Suppressor macrophage treated with lipopolysaccharide for 4 hours (primary cell): ENCODE measurements around the gene MTG1.
"Not testable (repeated sequence)": the region's sequence is repeated elsewhere in the genome, so short reads cannot be mapped to it uniquely, and the experiment has no call there.

Experiments
- DNase-seq: peaks from one replicate; pipeline ENCODE4 v3.0.0-alpha.2; 2020

MTG1 gene

DNA sequence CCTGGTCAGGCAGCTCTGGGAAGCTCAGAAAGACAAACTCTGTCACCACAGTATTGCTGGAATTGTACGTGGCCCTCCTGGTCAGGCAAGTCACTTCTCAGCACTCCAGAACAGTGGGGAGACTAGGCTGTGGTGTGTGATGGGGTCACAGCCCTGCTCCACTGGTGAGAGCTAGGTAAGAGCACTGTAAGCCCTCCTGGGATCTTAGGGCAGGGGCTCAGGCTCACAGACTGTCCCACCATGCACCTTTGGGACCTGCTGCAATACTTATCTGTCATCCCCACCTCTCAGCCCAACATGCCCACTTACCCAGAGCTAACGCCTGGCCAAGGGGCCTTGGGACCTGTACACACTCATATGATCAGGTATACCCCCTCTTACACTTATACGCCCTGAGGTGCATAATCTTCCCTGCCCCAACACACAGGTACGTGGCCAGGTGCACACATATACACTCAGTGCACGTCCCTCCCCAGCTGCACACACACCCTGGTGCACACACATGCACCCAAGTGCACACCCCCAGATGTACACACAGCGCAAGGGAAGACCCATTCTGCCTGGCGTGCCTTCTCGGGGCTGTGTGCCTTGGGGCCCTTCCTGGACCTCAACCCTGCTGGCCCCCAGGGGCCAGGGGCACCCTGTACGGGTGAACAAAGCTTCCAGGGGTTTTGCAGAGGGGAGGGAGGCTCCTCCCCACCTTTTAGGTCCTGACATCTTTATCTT is 38.1 kb downstream of the MTG1 start:
- DNase-seq = not testable (repeated sequence)

DNA sequence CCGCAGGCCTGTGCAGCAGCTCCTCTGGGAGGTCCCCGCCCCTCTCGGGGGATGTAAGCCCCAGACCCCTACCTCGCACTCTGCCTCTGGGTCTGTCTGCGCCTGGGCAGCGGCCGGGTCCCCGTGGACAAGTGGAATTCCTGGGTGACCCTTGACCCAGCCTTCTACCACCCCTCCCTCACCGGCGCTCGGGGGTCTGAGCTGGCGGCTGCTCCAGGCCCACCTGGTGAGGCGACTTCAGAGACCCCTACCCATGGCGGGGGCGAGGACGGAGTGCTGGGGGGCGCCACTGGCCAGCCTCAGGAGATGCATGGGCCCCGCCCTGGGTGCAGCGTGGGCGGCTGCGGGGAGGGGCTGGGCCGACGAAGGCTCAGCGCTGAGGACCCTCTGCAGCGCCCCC is 38.8 kb downstream of the MTG1 start:
- not testable (repeated sequence) for DNase-seq

DNA sequence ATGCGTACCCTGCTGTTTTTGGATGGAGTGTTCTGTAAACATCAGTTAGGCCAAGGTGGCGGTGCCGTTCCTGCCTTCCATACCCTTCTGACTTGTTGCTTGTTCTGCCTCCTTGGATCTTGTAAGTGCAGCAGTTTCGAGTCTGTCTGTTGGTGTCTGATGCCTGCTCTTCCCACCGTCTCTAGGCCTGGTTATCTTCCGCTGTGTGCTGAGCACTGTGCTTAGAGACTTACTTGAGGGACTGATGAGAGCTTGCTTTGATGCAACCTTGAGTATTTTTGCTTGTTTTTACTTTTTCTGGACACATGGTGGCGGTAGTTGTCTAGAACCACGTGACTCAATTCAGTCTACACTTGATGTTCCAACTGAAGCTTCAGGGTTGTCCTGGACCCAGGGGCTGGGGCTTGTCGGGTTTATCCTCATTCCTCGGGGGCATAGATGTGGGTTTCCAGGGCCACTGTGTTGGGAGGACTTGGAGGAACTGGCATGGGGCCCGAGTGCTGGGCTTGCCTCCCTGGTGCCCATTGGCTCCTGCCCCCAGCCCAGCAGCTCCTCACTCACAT is 44.8 kb downstream of the MTG1 start:
- peak; percentile 39 for DNase-seq

DNA sequence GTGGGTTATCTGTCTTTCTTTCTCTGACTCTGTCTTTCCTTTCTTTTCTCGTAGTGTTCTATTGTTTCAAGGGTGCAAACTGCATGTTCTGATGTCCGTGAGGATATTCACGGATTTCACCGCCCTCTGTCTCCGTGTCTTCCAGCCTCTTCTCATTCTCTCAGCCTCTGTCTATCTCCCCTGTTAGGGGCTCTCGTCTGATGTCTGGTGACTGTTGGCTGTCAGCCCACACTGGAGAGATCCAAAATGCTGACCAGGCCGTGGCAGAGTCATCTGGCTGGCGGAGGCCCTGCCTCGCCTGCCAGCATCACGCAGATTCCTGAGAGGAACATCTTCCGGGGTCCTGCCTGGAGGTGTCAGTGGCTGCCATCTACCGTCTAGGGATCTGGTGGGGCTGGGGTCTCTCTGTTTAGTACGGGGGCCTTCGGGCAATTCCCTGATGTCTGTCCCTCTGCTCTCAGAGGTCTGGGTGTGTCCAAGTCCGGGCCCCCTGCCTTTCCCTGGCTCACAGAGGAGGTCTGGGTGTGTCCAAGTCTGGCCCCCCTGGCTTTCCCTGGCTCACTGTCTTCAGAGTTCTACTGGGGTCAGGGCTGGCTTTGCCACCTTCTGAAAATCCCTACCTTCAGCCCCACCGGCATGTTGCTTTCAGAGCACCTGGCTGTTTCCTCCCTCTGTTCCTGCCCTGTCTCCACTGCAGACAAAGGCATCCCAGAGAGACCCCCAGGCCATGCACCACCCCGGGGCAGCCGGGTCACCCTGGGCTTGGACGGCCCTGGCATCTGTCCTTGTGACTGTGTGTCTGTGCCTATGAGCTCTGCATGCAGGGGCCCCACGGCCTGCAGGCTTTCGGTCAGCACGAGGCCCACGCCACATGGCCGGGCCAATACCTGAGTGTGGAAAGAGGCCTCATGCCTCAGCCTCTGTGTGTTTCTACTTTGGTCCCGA is 45.8 kb downstream of the MTG1 start:
- DNase-seq = no peak

DNA sequence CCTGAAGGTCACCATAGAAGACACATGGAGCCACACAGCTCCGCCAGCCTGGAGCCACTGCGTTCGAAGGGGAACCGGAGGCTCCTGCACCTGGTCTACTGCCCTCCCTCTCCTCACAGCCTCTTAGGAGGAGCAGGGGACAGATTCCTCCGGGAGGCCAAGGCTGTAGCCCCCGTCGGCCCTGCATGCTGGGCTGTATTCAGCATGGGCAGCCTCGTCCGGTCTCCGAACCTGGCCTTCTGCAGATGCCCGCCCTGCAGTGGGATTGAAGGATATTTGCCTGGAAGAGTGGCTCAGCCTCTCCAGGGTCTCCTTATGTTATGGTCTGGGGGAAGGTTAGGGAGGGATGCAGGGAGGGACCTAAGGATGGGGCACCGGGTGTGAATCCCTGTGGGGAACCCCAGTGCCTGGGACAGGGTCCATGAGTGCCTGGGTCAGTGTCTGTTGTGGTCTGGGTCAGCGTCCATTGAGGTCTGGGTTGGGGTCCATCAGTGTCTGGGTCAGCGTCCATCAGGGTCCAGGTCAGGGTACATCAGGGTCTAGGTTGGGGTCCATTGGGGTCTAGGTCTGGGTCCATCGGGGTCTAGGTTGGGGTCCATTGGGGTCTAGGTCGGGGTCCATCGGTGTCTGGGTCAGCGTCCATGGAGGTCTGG is 46.8 kb downstream of the MTG1 start:
- DNase-seq = no peak

DNA sequence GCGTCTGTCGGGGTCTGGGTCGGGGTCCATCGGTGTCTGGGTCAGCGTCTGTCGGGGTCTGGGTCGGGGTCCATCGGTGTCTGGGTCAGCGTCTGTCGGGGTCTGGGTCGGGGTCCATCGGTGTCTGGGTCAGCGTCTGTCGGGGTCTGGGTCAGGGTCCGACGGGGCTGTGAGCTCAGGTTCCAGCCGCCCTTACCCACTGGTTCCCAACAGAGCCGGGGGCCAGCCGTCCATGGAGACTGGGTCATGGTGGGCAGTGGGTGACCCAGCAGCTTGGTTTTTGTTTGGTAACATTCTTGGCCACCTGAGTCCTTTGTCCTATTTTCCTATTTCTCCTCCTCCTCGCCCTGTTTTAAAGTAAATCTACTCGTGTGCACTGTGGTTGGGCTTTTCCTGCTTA is 47.4 kb downstream of the MTG1 start:
- not testable (repeated sequence) for DNase-seq

DNA sequence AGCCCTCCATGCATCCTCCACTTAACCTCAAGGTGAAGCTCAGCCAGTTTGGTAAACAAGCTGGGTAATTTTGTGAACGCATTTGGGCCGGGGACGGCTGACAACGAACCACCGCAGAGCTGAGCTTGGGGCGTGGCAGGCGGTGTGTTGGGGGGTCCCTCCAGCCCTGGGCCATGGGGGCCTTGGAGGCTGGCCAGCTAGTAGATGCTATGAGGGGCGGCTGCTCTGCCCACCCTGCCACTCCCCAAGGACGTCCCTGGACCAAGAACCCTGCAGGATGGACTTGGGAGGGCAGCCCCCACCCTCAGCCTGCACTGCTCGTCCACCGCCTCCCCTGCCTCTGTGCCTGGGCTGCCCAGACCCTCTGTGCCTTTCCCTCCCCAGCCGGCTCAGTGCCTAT is 47.8 kb downstream of the MTG1 start:
- DNase-seq = no peak

DNA sequence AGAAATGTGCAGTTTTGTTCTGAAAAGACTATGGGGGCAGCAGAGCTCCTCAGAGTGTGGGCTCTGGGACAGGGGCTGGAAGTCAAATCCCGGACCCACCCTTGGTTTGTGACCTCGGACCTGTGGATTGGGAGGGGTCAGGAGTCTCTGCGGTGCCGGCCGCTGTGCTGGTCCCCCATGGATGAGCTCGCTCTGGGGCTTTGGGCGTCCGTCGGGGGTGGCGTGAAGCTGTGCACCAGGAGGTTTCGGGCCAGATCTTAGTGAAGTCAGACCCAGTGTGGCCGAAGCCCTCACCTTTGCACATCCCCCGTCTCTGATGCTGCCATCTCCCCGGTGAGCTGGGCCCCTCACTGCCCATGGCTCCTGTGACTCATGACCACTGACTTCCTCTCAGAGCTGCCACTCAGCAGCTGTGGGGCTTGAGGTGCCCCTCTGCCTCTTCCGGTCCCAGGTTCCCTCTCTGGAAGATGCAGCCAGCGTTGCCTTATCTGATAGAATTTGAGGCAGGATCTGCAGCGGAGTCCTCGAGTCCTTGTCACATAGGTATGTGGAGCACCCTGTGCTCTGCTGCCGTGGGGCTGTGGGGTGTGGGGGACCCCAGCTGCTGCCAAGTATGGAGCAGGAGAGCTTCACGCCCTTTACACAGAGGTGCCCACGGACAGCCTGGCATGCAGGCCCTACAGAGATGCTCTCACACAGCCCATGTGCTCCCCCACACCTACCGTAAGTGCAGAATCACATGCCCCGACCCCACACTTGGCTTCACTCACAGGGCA is 48.4 kb downstream of the MTG1 start:
- no peak for DNase-seq

DNA sequence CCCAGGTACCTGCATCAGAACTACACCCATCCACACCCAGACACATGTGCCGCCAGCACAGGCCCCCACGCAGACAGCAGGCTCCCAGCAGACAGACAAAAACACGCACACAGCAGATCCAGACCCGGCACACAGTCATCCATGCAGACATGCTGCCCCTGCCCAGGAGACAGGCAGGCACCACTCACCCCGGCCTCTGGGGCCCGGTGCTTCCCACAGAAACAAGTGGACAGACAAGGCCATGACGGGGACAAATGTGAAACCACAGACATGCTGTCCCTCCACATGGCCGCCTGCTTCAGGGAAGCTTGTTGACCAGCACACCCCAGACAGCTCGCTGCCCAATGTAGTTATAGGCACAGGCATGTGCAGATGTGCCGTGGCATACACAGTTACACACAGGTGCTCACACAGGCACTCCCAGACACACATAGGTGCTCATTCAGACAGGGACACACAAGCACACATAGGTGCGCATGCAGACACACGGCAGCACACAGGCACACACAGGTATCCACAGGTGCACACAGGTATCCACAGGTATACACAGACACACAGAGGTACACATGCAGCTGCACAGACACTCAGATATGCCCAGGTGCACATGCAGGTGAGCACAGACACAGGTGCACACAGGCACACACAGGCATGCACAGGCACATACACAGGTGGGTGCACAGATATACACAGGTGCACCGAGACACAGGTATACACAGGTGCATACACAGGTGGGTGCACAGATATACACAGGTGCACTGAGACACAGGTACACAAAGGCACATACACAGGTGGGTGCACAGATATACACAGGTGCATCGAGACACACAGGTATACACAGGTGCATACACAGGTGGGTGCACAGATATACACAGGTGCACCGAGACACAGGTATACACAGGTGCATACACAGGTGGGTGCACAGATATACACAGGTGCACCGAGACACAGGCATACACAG is 49.3 kb downstream of the MTG1 start:
- DNase-seq = no peak

DNA sequence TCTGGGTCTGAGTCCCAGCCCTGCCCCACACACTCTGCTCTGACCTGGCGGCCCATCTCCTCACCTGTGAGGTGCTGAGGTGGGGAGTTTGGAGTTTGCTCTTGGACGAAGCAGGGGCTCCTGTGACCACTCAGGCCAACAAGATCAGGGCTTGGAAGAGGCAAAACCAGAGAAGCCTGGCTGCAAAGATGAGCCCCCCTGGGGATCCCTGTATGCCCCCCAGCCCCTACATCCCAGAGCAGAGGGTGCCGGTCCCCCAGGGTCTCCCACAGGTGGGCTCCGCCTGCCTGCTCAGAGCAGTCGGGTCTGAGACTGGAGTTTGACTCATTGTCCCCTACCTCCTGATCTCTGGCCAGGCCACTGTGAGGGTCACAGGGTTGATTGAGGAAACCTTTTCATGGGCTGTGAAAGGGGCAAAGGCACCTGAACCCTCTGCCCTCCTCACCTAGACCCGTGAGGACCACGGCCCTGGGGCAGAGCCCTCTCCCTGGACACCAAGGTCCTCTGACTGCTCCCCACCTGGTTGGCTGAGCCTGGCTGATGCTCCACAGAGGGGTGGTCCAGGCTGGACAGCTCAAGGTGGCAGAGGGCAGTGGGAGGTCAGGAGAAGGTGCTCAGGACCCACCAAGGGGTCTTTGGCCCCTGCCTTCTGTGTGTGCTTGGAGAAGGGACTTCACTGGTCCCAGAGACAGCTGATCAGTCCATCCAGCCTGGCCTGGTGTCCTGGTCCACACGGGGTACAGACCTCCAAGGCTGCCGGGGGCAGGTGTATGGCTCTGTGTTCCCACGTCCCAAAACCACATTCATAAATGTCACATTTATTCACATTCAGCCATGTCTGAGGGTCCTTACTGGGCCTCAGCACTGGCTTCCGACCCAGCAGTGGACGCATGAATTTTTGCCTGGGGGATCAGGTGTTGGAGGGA is 50.6 kb downstream of the MTG1 start:
- DNase-seq = no peak

DNA sequence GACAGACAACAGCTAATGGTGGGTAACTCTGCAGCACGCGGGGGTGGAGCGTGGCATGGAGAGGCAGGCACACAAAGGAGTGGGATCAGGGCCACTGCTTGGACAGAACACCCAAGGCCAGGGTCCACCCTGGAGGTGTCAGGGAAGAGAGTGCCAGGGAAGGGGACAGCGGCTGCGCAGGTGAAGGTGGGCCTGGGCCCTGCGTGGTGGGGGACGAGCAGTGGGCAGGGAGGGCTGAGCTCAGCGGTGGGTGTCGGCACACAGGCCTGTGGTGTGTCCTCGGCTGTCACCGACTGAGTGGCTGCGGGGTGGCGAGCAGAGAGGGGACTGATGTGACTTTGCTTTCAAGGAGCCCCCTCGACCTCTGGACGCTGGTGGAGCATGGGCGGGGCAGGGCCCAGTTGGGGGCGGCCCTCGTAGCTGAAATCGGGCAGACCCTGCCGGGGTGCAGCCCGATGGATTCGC is 51.3 kb downstream of the MTG1 start:
- no peak for DNase-seq

DNA sequence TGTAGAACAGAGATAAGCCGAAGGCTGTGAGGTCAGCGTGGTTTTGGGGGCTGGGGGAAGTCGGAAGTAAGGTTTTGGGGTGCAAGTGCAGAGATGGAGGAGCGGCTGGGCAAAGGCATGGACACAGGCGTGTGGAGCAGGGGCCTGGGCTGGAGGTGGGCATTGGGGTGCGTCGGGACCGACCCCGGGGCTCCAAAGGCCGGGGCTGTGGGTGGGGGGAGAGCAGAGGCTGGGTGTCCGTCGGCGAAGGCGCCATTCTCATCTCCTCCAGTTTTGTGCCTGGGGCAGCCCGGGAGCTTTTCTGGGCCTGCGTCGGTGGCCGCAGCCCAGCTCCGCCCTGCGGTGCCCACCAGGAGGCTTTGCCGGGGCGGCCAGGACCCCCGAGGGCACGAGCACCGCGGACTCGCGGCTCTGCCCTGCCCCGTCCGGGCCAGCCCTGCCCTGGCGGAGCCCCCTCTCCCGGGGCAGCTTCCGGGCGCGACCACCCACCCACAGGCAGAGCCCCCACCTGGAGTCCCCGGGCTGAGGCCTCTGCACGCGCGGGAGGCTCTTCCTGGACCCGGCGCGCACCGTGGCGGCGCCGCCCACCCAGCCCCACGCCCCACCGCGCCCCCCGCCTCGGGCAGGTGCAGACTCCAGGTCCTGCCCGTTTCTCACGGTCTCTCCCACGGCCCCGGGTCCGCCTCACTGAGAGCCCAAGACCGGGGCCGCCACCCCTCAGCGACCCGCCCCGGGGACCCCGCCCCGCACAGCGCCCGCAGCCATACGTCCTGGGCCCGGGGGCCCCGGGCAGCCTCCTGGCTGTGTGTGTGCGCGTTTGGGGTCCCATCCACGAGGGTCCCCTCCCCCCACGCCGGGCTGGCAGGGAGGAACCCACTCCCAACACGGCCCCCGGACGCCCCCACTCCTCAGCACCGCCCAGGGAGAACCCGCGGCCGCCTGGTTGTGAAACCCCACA is 52.1 kb downstream of the MTG1 start:
- DNase-seq = no peak

DNA sequence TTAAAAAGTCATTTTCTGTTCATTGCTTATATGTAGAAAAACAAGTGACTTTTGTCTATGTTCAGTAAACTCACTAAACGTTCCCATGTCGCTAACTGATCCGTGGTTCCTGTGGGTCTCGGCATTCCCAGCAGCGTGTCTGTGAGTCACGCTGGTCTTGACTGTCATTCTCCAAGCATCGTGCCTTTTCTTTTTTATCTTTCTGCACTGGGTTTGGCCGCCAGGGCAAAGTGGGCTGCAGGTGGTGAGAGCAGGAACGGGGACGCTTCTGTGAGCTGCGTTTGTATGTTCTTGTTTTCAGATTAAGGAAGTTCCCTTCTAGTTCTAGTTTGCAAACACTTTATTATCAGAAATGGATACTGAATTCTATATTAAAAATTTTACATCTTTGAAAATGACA is 53.0 kb downstream of the MTG1 start:
- DNase-seq = no peak

DNA sequence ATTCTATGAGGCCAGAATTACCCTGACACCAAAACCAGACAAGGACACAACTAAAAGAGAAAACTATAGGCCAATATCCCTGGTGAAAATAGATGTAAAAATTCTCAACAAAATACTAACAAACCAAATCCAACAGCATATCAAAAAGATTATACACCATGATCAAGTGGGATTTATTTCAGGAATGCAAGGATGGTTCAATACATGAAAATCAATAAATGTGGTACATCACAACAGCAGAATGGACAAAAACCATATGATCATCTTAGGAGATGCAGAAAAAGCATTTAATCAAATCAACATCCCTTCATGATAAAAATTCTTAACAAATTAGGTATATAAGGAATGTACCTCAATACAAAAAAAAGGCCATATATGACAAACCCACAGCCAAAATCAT is 54.2 kb downstream of the MTG1 start:
- no peak for DNase-seq

DNA sequence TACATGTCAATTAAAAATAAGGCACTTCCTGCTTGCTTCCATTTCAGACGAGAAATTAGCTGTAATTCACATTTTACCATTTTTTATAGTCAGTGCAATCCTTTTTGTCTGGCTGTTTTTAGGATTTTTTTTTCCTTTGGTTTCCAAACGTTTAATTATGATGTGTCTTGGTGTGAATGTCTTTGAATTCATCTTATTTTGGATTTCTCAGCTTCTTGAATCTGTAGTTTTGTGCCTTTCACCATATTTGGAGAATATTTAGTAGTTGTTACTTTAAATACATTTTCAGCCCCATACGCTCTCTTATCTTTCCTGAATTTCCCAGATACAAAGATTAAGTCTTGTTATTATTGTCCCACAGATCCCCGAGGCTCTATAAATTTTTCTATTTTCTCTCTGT is 57.4 kb downstream of the MTG1 start:
- no peak for DNase-seq

DNA sequence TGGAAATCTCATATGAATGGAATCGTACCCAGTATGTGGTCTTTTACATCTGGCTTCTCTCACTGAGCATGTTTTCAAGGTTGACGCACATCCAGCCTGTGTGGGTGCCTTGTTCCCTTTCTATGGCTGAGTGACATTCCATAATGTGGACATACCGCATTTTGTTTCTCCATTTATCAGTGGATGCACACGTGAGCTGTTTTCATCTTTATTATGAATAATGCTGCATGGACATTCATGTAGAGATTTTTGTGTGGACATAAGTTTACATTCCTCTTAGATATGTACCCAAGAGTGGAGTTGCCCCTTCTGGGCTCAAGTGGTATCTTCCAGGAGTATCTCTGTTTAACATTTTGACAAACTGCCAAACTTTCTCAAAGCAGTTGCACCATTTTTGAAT is 58.5 kb downstream of the MTG1 start:
- no peak for DNase-seq

DNA sequence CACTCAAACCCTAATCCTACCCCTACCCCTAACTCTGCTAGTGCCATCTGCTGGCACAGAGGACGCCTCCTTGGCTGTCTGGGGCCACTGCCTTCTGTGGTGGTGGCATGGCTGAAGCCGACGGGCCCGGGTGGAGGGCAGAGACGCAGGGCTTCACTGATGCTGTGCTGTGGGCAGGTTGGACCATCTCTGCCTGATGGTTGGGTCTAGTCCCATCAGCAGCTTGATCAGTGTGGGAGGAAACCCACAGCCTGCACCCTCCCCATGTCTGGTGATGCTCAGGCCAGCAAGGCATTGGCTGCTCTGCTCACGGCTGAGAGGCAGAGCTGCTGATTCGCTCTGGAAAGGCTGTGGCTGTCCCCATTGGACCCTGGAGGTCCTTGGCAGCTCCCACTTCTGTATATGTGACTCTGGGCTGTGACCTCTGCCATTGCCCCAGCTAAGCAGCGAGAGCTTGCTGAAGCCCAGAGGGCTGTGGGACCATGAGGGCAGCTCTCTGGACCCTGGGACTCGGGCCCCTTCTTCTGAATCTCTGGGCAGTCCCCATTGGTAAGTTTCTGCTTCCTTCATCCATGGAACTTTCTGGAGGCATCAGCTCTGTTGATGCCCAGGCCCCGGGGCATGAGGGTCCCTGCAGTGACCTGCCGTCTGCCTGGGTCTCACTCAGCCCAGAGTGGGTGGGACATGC is 59.7 kb downstream of the MTG1 start, which contains the start of gene SCART1:
TSS of gene SCART1 (plus strand) at position 430 of the 688 bp plus-strand sequence. CDS start at position 483, 53 bp downstream.
- DNase-seq = no peak
